Esophagus muscularis mucosa (tissue), 3 donors: ENCODE measurements around the gene SETBP1.

Experiments
- CTCF ChIP-seq, 3 experiments: fragments of 200-600 bp in 2 of 3; fragments of 450-650 bp in 1 of 3; sonication (generic) in 2 of 3; IDR thresholded peaks; one replicate each; pipeline ENCODE4 v1.5.1; 2017 to 2019; ENCODE audit warnings: antibody characterized with exemption in 3 of 3, mild to moderate bottlenecking in 2 of 3, moderate library complexity in 1 of 3
- POLR2A ChIP-seq: fragments of 450-650 bp; IDR thresholded peaks from one replicate; pipeline ENCODE4 v1.6.1; 2017; ENCODE audit warnings: antibody characterized with exemption, moderate library complexity, mild to moderate bottlenecking, low read depth

GRCh38 chr18:44741085-44741484 is 60.4 kb downstream of the SETBP1 start:
- no peak for TF ChIP-seq POLR2A
- TF ChIP-seq CTCF (IDR thresholded peaks at IDR 0.05): no peak
